ENCODE measurements around the gene ADORA2B.
"Not testable (repeated sequence)": the region's sequence is repeated elsewhere in the genome, so short reads cannot be mapped to it uniquely, and the experiment has no call there.

Gene ADORA2B

GRCh38 chr17:15973834-15974233, 28.9 kb downstream of the ADORA2B start:
- intact Hi-C loops (cut with DNase I) = no loop called here
- DNase-seq = no peak

GRCh38 chr17:15977894-15978293, 33.0 kb downstream of the ADORA2B start:
- DNase-seq = no peak
- intact Hi-C loops (cut with DNase I) = no loop called here

DNA sequence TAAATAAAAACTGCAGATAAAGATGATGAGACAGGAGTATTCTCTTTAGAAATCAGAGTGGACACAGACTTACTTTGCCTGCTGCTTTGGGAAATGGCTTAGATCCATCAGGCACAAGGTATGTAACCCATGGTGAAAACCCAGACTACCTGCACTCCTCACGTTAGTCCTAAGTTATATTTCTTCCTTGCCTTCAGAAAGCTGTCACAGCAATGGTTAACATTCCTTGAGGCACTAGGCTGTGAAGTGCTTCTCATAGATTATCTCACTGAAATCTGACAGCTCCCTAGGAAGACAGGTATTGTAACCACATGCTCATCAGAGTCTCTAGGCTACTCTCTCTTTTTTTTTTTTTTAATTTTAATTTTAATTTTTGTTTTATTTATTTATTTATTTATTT, 33.7 kb downstream of the ADORA2B start:
- intact Hi-C loops (cut with DNase I) = no loop called here
- no peak for DNase-seq

- intact Hi-C loops (cut with DNase I); DNase-seq: not testable (repeated sequence)
Observed at GRCh38 chr17:15979013-15979412, 34.1 kb downstream of the ADORA2B start.

GRCh38 chr17:15981208-15981607, 36.3 kb downstream of the ADORA2B start:
- DNase-seq = no peak
- intact Hi-C loops (cut with DNase I) = no loop called here

- no peak for DNase-seq
- intact Hi-C loops (cut with DNase I) = no loop called here
Observed at GRCh38 chr17:15981646-15982580, 37.0 kb downstream of the ADORA2B start.

DNA sequence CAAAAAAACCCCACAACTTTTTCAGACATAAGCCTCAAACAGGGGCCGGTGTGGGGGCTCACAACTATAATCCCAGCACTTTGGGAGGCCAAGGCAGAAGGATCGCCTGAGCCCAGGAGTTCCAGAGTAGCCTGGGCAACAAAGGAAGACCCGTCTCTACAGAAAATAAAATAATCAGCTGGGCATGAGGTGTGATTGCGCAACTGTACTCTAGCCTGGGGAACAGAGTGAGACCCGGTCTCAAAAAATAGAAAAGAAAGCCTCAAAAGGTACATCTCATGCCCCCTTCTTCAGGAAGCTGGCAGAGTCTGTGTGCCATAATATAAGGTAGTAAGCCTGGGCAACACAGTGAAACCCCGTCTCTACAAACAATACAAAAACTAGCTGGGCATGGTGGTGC, 51.4 kb downstream of the ADORA2B start:
- intact Hi-C loops (cut with DNase I) = no loop called here
- DNase-seq = no peak

GRCh38 chr17:15998031-15998562, 53.2 kb downstream of the ADORA2B start:
- intact Hi-C loops (cut with DNase I) = loop anchor here (2.0 kb wide), 3 partner anchors 53 to 217 kb away; partner anchors contain the start of genes ADORA2B and NCOR1
- no peak for DNase-seq

GRCh38 chr17:15999141-15999973, 54.4 kb downstream of the ADORA2B start, which contains the start of the genes TTC19 and ZSWIM7:
Gene TTC19 (plus strand): TSS chr17:15999824. CDS start chr17:15999849, 25 bp downstream.
Gene ZSWIM7 (minus strand): TSS chr17:15999704. CDS start chr17:15999594, 110 bp downstream.
- intact Hi-C loops (cut with DNase I) = loop anchor here (2.0 kb wide), 3 partner anchors 55 to 215 kb away; partner anchors contain the start of genes ADORA2B and NCOR1

GRCh38 chr17:15999974-16000827, 55.3 kb downstream of the ADORA2B start:
- peak in 5 of 10 donors; percentile 6 to 73 (median 17) for DNase-seq
- intact Hi-C loops (cut with DNase I) = loop anchor here (2.0 kb wide), 3 partner anchors 55 to 215 kb away; partner anchors contain the start of genes ADORA2B and NCOR1

More at GRCh38 chr17:15999141-15999973, 54.4 kb downstream of the ADORA2B start, which contains the start of the genes TTC19 and ZSWIM7:
- peak; percentile 94 to 100 (median 98) for DNase-seq

GRCh38 chr17:16001226-16001897, 56.4 kb downstream of the ADORA2B start:
- DNase-seq = no peak
- intact Hi-C loops (cut with DNase I) = no loop called here

DNA sequence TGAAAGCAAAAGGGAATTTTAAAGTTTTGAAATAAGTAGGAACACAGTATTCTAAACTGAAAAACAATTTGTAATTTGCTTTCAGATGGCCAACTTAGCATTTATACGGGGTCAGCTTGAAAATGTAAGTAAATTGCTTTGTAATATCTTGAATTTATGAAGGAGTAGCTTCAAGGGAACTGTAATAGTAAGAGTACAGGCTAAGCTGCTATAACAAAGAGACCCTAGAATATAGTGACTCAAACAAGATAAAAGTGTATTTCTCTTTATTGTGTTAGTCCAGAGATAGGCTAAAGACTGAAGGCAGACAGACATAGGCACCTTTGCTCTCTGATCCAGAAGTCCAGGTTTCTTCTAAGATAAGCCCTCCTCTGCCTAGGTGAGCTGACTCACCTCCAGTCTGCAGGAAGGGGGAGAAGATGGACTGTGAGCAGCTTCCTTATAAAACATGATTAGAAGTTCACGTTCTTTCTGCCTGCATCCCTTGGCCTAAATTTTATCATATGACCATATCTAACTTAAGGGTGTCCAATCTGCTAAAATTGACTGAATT, 57.9 kb downstream of the ADORA2B start:
- intact Hi-C loops (cut with DNase I) = no loop called here
- DNase-seq = no peak

- intact Hi-C loops (cut with DNase I) = no loop called here
- no peak for DNase-seq
Observed at GRCh38 chr17:16003841-16004240, 58.9 kb downstream of the ADORA2B start.

GRCh38 chr17:16005636-16006035, 60.7 kb downstream of the ADORA2B start:
- no peak for DNase-seq
- intact Hi-C loops (cut with DNase I) = no loop called here

GRCh38 chr17:16007439-16007838, 62.5 kb downstream of the ADORA2B start:
- DNase-seq = no peak
- intact Hi-C loops (cut with DNase I) = no loop called here

- intact Hi-C loops (cut with DNase I) = no loop called here
- DNase-seq = no peak
Observed at GRCh38 chr17:16013943-16014407, 69.0 kb downstream of the ADORA2B start.

GRCh38 chr17:16019347-16019746, 74.4 kb downstream of the ADORA2B start:
- no peak for DNase-seq
- intact Hi-C loops (cut with DNase I) = no loop called here

- no peak for DNase-seq
- intact Hi-C loops (cut with DNase I) = no loop called here
Observed at GRCh38 chr17:16023881-16024280, 79.0 kb downstream of the ADORA2B start.

DNA sequence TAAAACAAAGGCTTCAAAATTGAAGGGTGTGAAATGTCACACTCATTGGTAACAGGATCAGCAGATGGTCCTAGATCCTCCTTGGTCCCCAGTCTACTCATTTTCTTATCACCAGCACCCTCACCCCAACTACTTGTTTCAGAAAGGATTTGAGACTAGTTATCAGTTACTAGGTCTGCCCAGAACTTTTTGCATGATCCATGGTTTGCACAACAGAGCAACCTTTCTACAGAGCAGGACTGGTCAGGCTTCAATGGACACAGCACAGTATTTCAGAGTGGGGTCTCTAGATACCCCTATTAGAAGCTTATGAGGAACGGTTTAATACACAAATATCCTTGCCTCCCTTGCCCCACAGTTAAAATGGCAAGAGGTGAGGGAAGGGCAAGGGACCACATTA, 80.3 kb downstream of the ADORA2B start:
- intact Hi-C loops (cut with DNase I) = no loop called here
- DNase-seq = no peak

Data from posterior cingulate gyrus (tissue), 11 donors.